GM18517 (cell line): ENCODE results near the gene ITPR1.

Experiments
- ATAC-seq: cut with Tn5 transposase; IDR thresholded peaks from one replicate; pipeline ENCODE4 v1.9.1; 2021; ENCODE audit warnings: mild to moderate bottlenecking, moderate library complexity; ENCODE audit not compliant: unreplicated experiment

ITPR1 gene

GRCh38 chr3:4711680-4711992 lies 218.5 kb downstream of the ITPR1 start:
- no peak for ATAC-seq

GRCh38 chr3:4712109-4712508 lies 219.0 kb downstream of the ITPR1 start:
- no peak for ATAC-seq

GRCh38 chr3:4714045-4714444 lies 220.9 kb downstream of the ITPR1 start:
- ATAC-seq: no peak

DNA sequence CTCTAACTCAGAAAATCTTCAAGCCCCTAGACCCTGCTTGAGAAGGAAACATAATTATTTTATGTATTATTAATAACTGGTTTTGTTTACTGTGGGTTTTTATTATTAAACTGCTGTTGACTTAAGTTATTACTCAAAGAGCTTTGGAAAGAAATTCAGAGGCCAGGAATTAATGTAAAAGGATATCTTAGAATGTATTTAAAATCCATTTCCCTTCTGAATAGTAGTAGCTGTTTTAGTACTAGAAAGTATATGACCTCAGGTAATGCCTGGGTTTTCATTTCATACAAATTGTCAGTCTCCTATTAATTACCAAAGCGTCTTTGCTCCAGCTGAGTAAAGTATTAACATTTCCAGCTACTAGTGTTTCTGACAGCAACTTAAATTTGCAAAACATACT lies 223.1 kb downstream of the ITPR1 start:
- no peak for ATAC-seq

- no peak for ATAC-seq
Observed at GRCh38 chr3:4716706-4717362, 223.7 kb downstream of the ITPR1 start.

- ATAC-seq: no peak
Observed at GRCh38 chr3:4717363-4717740, 224.2 kb downstream of the ITPR1 start.

DNA sequence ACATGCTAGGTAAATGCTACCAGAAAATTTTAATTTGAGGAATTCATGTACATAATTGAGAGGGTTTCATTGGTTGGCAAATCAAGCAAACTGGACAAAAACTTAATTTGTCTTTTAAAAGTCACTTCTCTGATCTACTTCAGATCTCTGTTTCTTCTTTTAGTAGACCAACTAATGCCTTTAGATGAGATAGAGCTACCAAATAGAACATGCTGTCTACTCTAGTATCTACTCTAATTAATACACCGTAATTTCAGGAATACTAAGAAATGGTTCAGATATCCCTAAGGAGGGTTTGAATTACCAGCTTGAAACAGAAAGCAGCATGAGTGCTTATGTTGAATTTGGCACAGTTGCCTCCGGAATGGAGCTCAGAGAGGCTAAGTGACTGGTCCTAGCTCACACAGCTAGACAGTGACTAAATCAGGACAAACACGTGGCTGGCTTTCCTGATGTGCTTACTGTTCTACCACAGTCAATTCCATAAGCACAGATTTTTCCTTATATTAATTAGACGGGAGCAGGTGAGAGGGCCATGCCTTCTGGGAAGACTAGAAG lies 225.1 kb downstream of the ITPR1 start:
- ATAC-seq: no peak

- no peak for ATAC-seq
Observed at GRCh38 chr3:4719046-4719501, 225.9 kb downstream of the ITPR1 start.

DNA sequence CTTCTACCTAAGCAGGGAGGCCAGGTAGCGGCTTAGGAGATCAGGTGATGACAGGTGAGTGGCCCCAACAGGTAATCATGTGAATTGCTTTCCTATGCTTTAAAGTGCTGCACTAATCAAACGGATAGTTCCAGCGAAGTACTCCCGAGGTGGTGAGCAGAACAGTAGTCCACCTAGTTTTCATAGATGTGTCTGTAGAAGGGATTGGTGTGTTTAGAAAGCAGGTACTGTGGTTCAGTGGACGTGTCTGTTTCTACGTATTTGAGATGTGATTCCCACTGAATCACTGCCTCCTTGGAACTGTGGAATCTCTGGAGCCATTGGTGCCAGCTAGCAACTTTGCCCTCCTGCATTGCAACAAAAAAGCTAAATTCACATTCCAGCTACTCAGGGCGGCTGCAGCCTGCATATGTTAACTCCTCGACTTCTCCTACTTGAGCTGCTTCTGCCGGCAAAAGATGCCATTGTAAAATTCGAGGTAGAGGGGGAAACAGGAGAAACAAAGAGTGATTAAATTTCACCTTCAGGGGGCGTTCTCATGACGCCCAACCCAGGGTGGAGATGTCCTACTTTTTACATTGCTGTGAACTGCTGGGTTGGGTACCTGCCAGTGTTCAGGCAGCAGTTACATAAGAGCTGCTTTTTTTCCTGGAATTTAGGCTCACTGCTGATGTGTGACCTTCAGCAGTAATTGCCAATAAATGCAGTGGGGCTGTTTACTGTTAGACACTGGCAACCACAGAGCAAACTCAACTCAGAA lies 227.3 kb downstream of the ITPR1 start:
- no peak for ATAC-seq

GRCh38 chr3:4721511-4721911 lies 228.4 kb downstream of the ITPR1 start:
- ATAC-seq: no peak

- peak; percentile 67 for ATAC-seq
Observed at GRCh38 chr3:4722103-4722502, 229.0 kb downstream of the ITPR1 start.

- ATAC-seq: no peak
Observed at GRCh38 chr3:4724051-4724629, 231.0 kb downstream of the ITPR1 start.

- no peak for ATAC-seq
Observed at GRCh38 chr3:4726549-4726948, 233.4 kb downstream of the ITPR1 start.

DNA sequence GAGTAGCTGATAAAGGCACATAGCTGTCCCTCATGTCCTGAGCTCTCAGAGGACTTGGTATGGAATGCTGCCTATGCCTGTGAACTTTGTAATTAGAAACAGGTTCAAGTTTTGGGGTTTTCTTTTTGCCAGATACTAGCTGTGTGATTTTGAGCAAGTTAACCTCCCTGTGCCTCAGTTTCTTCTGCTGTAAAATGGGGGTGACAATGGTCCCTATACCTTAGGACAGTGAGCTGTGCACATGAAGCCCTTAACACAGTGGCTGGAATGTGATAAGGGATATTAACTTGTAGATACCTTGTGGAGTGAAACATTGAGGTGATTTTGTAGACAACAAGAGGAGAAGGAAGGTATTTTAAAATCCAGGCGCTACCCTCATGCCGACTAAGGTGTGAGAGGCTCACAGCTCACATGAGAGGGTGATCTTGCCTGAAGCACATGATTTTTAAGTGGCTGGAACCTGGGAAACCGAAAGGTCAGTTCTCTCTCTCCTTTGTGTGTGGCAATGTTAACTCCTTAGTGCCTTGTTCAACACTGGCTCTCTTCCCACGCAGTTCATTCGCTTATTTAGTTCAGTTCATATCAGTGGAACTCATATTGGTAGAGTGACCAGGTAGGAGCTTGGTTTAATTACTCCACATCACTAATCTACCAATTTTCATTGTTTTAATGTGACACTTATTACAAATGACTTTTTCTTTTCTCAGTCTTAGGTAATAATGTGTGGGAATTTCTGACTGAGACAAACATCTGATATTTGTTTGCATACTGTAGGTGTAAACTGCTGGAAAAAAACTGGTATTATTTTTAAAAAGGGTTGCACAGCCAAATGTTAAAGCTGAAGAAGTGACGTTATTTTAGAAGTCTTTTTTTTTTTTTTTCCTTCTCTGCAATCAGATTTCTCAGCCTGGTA lies 236.2 kb downstream of the ITPR1 start:
- ATAC-seq: no peak

- ATAC-seq: no peak
Observed at GRCh38 chr3:4730719-4731118, 237.6 kb downstream of the ITPR1 start.

- ATAC-seq: no peak
Observed at GRCh38 chr3:4731543-4732111, 238.5 kb downstream of the ITPR1 start.

- no peak for ATAC-seq
Observed at GRCh38 chr3:4732925-4733324, 239.8 kb downstream of the ITPR1 start.

GRCh38 chr3:4734454-4734853 lies 241.3 kb downstream of the ITPR1 start:
- ATAC-seq: no peak

DNA sequence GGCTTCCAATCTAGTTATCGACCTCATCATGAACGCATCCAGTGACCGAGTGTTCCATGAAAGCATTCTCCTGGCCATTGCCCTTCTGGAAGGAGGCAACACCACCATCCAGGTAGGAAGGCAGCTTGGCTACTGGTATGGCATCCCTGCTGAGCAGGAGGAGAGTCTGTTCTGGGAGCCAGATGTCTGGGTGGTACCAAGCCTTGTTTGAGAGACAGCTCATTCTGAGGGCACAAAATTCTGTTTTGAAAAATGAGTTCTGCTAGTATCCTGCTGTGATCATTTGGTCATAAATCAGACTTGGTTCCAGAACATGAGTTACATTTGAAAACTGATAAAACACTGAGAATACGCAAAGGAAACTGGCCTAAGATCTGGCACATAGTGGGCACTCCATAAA lies 242.1 kb downstream of the ITPR1 start:
- ATAC-seq: no peak

- no peak for ATAC-seq
Observed at GRCh38 chr3:4736284-4736861, 243.2 kb downstream of the ITPR1 start.
